HepG2 (cell line): ENCODE measurements around the gene LRPPRC. TPM values are rescaled to one million over a fixed set of nuclear protein-coding genes. Genes with fewer than 3 reads are reported as not detected.

Experiments
- ATAC-seq: fragments of 200-7000 bp; cut with Tn5 transposase; 3 replicates; pipeline ENCODE4 v1.9.1; 2020; ENCODE audit warnings: mild to moderate bottlenecking, moderate library complexity
- BruUV-seq: library from RNA; stranded (reverse); fragments of 400-500 nt; replicated peaks from 2 replicates; lab custom pipeline; 2021; lab: Mats Ljungman, UMichigan
- CTCF ChIA-PET: fragments of 300-600 bp; formaldehyde crosslinking; extraction: SDS; loops from one replicate; lab custom pipeline; 2021; ENCODE audit warnings: low total read pairs, inconsistent platforms, low intra/inter-chr PET ratio; lab: Yijun Ruan, JAX
- POLR2A ChIA-PET: fragments of 350-600 bp; sonication (Branson Sonifier 250); formaldehyde crosslinking; loops from one replicate; lab custom pipeline; 2020; ENCODE audit warnings: antibody characterized with exemption, inconsistent platforms; lab: Yijun Ruan, JAX
- DNase-seq: peaks from one replicate; pipeline ENCODE4 v3.0.0-alpha.2; 2015; ENCODE audit warnings: low spot score
- FAIRE-seq: peaks from 3 replicates; lab custom pipeline; 2011; peaks lifted over from hg19 to GRCh38; lab: Jason Lieb, UNC
- H2AFZ ChIP-seq: one replicate; pipeline ENCODE4 v1.6.1; 2011; ENCODE audit warnings: low read length, inconsistent platforms
- H3K27ac ChIP-seq: fragments of 300-600 bp; 3 replicates; pipeline ENCODE4 v1.8.0; 2011; ENCODE audit warnings: mixed run types, mild to moderate bottlenecking, mixed read lengths, low read length, inconsistent platforms; ENCODE audit not compliant: insufficient read depth; ENCODE audit errors: extremely low read length
- H3K27me3 ChIP-seq, 2 experiments: fragments of 200-600 bp in 1 of 2; 2 replicates in 1 of 2; 3 replicates in 1 of 2; pipeline versions ENCODE4 v1.6.0 to v1.8.0; 2011; ENCODE audit warnings: low read length in 2 of 2, mild to moderate bottlenecking in 2 of 2, moderate library complexity in 2 of 2, inconsistent platforms in 1 of 2; ENCODE audit not compliant: insufficient read depth in 2 of 2, control insufficient read depth in 1 of 2
- H3K36me3 ChIP-seq, 2 experiments: fragments of 200-600 bp in 1 of 2; replicated peaks in 1 of 2; 2 replicates in 1 of 2; 3 replicates in 1 of 2; pipeline versions ENCODE4 v1.5.1 to v1.8.0; 2011; ENCODE audit warnings: low read length in 2 of 2, inconsistent platforms in 1 of 2; ENCODE audit not compliant: insufficient read depth in 2 of 2, control insufficient read depth in 1 of 2
- H3K4me1 ChIP-seq: 2 replicates; pipeline ENCODE4 v1.5.1; 2012; ENCODE audit warnings: low read length, inconsistent platforms; ENCODE audit not compliant: insufficient read depth
- H3K4me2 ChIP-seq: 2 replicates; pipeline ENCODE4 v1.6.0; 2011; ENCODE audit warnings: low read depth, low read length, inconsistent platforms
- H3K4me3 ChIP-seq, 3 experiments: fragments of 200-600 bp in 1 of 3; sonication (generic), shearing (Covaris generic) in 1 of 3; replicated peaks in 1 of 3; 2 replicates each; pipeline ENCODE4 v1.5.1; 2011 to 2016; ENCODE audit warnings: low read length in 3 of 3, inconsistent platforms in 2 of 3, low read depth in 2 of 3, mild to moderate bottlenecking in 2 of 3, control low read depth in 1 of 3, mixed read lengths in 1 of 3; ENCODE audit not compliant: insufficient read depth in 1 of 3
- H3K79me2 ChIP-seq: one replicate; pipeline ENCODE4 v1.6.1; 2011; ENCODE audit warnings: low read length, inconsistent platforms; ENCODE audit not compliant: insufficient read depth
- H3K9ac ChIP-seq: 2 replicates; pipeline ENCODE4 v1.6.0; 2011; ENCODE audit warnings: mild to moderate bottlenecking, low read depth, low read length, inconsistent platforms; ENCODE audit not compliant: insufficient read depth
- H3K9me3 ChIP-seq: 2 replicates; pipeline ENCODE4 v1.5.1; 2012; ENCODE audit warnings: mild to moderate bottlenecking, low read length
- H4K20me1 ChIP-seq: 2 replicates; pipeline ENCODE4 v1.6.0; 2011; ENCODE audit warnings: inconsistent platforms, mild to moderate bottlenecking, low read length, moderate library complexity; ENCODE audit not compliant: insufficient read depth
- RBM22 ChIP-seq: fragments of 200-400 bp; formaldehyde crosslinking; optimal IDR thresholded peaks from 2 replicates; pipeline ENCODE3; 2017; ENCODE audit warnings: mild to moderate bottlenecking, low read length, moderate library complexity
- SAFB2 ChIP-seq: sonication (generic); formaldehyde crosslinking; IDR thresholded peaks from 2 replicates; pipeline ENCODE4 v1.5.1; 2020; ENCODE audit warnings: missing genetic modification reagents, low read depth, mild to moderate bottlenecking, borderline replicate concordance
- SMARCE1 ChIP-seq: fragments of 450-650 bp; IDR thresholded peaks from 2 replicates; pipeline ENCODE4 v1.6.1; 2017; ENCODE audit warnings: borderline replicate concordance
- TBL1XR1 ChIP-seq: fragments of 150-350 bp; IDR thresholded peaks from 2 replicates; pipeline ENCODE4 v1.6.1; 2014; ENCODE audit warnings: borderline replicate concordance, low read length; ENCODE audit not compliant: partially characterized antibody
- ZFP90 ChIP-seq: sonication (generic); formaldehyde crosslinking; IDR thresholded peaks from 2 replicates; pipeline ENCODE4 v1.8.0; 2022; ENCODE audit warnings: missing genetic modification reagents, mild to moderate bottlenecking, inconsistent platforms, borderline replicate concordance
- ZNF143 ChIP-seq: sonication (generic); formaldehyde crosslinking; IDR thresholded peaks from 2 replicates; pipeline ENCODE4 v1.4.0; 2020; ENCODE audit warnings: missing genetic modification reagents
- ZNF260 ChIP-seq: sonication (generic); formaldehyde crosslinking; IDR thresholded peaks from 2 replicates; pipeline ENCODE4 v1.4.0; 2020; ENCODE audit warnings: missing genetic modification reagents, low read depth, mild to moderate bottlenecking, borderline replicate concordance
- ZNF264 ChIP-seq: sonication (generic); formaldehyde crosslinking; IDR thresholded peaks from 2 replicates; pipeline ENCODE4 v1.4.0; 2020; ENCODE audit warnings: missing genetic modification reagents
- ZNF350 ChIP-seq: sonication (generic); formaldehyde crosslinking; IDR thresholded peaks from 2 replicates; pipeline ENCODE4 v1.4.0; 2020; ENCODE audit warnings: mild to moderate bottlenecking, low read depth, missing genetic modification reagents, borderline replicate concordance
- ZNF550 ChIP-seq: sonication (generic); formaldehyde crosslinking; IDR thresholded peaks from 2 replicates; pipeline ENCODE4 v1.4.0; 2020; ENCODE audit warnings: mild to moderate bottlenecking, missing genetic modification reagents, borderline replicate concordance
- ZNF615 ChIP-seq: sonication (generic); formaldehyde crosslinking; IDR thresholded peaks from 2 replicates; pipeline ENCODE4 v1.5.0; 2020; ENCODE audit warnings: mild to moderate bottlenecking, missing genetic modification reagents, borderline replicate concordance
- WGBS: methylation state at CpG from one replicate; pipeline ENCODE4 v1.1.6; 2017; ENCODE audit warnings: low lambda C conversion rate; 5-methylcytosine and 5-hydroxymethylcytosine counted together
- in situ Hi-C: cut with HindIII; loops from 2 replicates; pipeline ENCODE4 v1.10.0; 2017; ENCODE audit warnings: low pct_unique_long_range_greater_than_20kb; ENCODE audit not compliant: extremely low pct_ligation_motif_present
- intact Hi-C: fragments of 100-400 bp; cut with micrococcal nuclease; formaldehyde crosslinking; loops from one replicate; pipeline ENCODE4 v1.10.0; 2022; ENCODE audit not compliant: unreplicated experiment
- polyA plus RNA-seq, 8 experiments: library from polyadenylated mRNA; depleted of rRNA in 3 of 8; stranded (reverse) in 7 of 8; unstranded in 1 of 8; fragments of >200 nt; fragmentation: Illumina TruSeq in 4 of 8; extraction: Trizol in 4 of 8; gene quantifications; 2 replicates each; pipeline versions ENCODE4 v1.2.1 to v1.2.3, GENCODE V29; 2011 to 2016; ENCODE audit warnings: low read depth in 4 of 8, missing spikeins in 1 of 8, mixed read lengths in 1 of 8; ENCODE audit not compliant: insufficient read depth in 1 of 8
- total RNA-seq, 5 experiments: library from RNA; depleted of rRNA; stranded (reverse); fragments of >200 nt; fragmentation: Illumina TruSeq; extraction: Trizol; gene quantifications; 2 replicates each; pipeline ENCODE4 v1.2.3, GENCODE V29; 2016; ENCODE audit warnings: low read depth in 1 of 5
- TF ChIP-seq, protein P1 (sequence below): sonication (generic); formaldehyde crosslinking; IDR thresholded peaks from 2 replicates; pipeline ENCODE4 v1.4.0; 2020; ENCODE audit warnings: missing genetic modification reagents, mild to moderate bottlenecking, borderline replicate concordance
- TF ChIP-seq, protein P2 (sequence below): sonication (generic); formaldehyde crosslinking; IDR thresholded peaks from 2 replicates; pipeline ENCODE4 v1.5.0; 2020; ENCODE audit warnings: missing genetic modification reagents
- TF ChIP-seq, protein P3 (sequence below): sonication (generic); formaldehyde crosslinking; IDR thresholded peaks from 2 replicates; pipeline ENCODE4 v1.8.0; 2022; ENCODE audit warnings: missing genetic modification reagents, low read depth, mild to moderate bottlenecking, borderline replicate concordance

LRPPRC gene
- total and polyA plus RNA-seq, 2 of the 13 experiments (the other 11 are each of a cell fraction or from before 2014, with no cell fraction given): 117 to 167 TPM

DNA sequence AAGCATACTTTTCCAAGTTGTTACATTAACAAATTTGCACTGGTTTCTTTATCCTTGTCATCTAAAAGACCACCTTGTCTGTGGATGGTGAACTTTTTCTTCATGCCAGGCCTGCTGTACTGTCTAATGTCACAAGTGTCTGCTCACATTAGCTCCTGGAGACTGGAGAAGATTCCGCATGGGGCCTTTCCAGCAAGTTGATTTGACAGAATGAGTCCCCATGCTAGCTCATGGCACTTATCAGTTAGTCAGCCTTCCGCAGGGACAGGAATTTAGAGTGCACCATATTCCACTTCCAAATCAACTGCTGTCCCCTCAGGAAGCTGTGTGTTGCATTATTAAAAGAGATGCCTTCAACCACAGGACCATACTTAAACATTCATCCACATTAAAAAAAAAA lies 41.4 kb upstream of the LRPPRC start:
- ChIA-PET POLR2A (no interaction called here), CTCF (no interaction called here)
- FAIRE-seq (no peak), DNase-seq (no peak), ATAC-seq (no peak)
- BruUV-seq: no TSS peak
- Histone ChIP-seq H3K4me3 (no peak overlapping the region), H3K4me2 (no peak overlapping the region), H4K20me1 (no peaks in the 10 kb centered on the region), H3K27ac (no peak overlapping the region), H2AFZ (no peak overlapping the region), H3K36me3 (no peaks in the 10 kb centered on the region), H3K9ac (no peak overlapping the region), H3K27me3 (peaks cover 0 to 21% of the 10 kb centered on the region in 2 experiments; a peak in 3 of 5 replicates), H3K9me3 (no peaks in the 10 kb centered on the region), H3K4me1 (no peaks in the 10 kb centered on the region), H3K79me2 (no peaks in the 10 kb centered on the region)
- in situ Hi-C loops (no loop called here), intact Hi-C loops (no loop called here)
- 29% methylated on average over 2 of the region's 2 CpGs for WGBS
- TF ChIP-seq ZNF264 (CRISPR knock-in tag) (no peak), TBL1XR1 (no peak), SMARCE1 (no peak)
- TF ChIP-seq, protein P1, sequence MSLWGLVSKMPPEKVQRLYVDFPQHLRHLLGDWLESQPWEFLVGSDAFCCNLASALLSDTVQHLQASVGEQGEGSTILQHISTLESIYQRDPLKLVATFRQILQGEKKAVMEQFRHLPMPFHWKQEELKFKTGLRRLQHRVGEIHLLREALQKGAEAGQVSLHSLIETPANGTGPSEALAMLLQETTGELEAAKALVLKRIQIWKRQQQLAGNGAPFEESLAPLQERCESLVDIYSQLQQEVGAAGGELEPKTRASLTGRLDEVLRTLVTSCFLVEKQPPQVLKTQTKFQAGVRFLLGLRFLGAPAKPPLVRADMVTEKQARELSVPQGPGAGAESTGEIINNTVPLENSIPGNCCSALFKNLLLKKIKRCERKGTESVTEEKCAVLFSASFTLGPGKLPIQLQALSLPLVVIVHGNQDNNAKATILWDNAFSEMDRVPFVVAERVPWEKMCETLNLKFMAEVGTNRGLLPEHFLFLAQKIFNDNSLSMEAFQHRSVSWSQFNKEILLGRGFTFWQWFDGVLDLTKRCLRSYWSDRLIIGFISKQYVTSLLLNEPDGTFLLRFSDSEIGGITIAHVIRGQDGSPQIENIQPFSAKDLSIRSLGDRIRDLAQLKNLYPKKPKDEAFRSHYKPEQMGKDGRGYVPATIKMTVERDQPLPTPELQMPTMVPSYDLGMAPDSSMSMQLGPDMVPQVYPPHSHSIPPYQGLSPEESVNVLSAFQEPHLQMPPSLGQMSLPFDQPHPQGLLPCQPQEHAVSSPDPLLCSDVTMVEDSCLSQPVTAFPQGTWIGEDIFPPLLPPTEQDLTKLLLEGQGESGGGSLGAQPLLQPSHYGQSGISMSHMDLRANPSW (CRISPR knock-in tag): no peak

DNA sequence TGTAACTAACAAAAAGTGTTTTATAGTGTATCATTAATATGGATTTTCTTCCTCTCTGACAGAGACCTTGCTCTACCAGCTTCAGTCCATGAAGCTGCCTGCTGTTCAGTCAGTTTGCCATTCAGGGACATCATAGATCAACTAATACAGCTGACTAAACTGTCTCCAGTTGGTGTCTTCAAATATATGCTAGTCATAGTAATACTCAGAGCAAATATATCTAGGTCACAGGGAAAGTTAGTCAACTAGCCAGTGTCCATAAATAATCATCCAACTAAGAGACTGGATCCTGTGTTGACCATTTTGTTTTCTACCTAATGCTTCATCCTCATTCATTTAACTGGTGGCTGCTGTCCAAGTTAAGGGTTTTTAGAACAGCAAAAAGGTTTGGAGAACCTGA lies 38.2 kb upstream of the LRPPRC start:
- DNase-seq: no peak
- no TSS peak for BruUV-seq
- FAIRE-seq: no peak
- POLR2A ChIA-PET: no interaction called here
- H3K4me3 ChIP-seq: no peak overlapping the region
- intact Hi-C loops: no loop called here
- no peaks in the 10 kb centered on the region for H3K4me1 ChIP-seq
- no peaks in the 10 kb centered on the region for H4K20me1 ChIP-seq
- H3K9ac ChIP-seq: no peak overlapping the region
- no peaks in the 10 kb centered on the region for H3K9me3 ChIP-seq
- H3K79me2 ChIP-seq: no peaks in the 10 kb centered on the region
- in situ Hi-C loops: no loop called here
- ATAC-seq: no peak
- H3K27me3 ChIP-seq: peaks cover 0 to 15% of the 10 kb centered on the region in 2 experiments; a peak in 3 of 5 replicates
- CTCF ChIA-PET: no interaction called here
- H2AFZ ChIP-seq: no peak overlapping the region
- no peak overlapping the region for H3K4me2 ChIP-seq
- no peaks in the 10 kb centered on the region for H3K36me3 ChIP-seq
- no peak overlapping the region for H3K27ac ChIP-seq
- TF ChIP-seq ZNF260 (CRISPR knock-in tag) (no peak), ZNF143 (no peak), RBM22 (no peak), ZNF350 (no peak), ZNF550 (CRISPR knock-in tag) (no peak), ZFP90 (CRISPR knock-in tag) (no peak), ZNF615 (CRISPR knock-in tag) (no peak), SAFB2 (CRISPR knock-in tag) (no peak)
- TF ChIP-seq, protein P2, sequence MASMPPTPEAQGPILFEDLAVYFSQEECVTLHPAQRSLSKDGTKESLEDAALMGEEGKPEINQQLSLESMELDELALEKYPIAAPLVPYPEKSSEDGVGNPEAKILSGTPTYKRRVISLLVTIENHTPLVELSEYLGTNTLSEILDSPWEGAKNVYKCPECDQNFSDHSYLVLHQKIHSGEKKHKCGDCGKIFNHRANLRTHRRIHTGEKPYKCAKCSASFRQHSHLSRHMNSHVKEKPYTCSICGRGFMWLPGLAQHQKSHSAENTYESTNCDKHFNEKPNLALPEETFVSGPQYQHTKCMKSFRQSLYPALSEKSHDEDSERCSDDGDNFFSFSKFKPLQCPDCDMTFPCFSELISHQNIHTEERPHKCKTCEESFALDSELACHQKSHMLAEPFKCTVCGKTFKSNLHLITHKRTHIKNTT (CRISPR knock-in tag): no peak
- TF ChIP-seq, protein P3, sequence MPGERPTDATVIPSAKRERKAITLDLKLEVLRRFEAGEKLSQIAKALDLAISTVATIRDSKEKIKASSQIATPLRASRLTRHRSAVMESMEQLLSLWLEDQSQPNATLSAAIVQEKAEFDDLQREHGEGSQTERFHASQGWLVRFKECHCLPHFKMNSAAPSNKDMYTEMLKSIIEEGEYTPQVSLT (CRISPR knock-in tag): no peak
